Endothelial cell (in vitro differentiated cells): Measurements from ENCODE around the gene LIN7C. TPM values are rescaled to one million over a fixed set of nuclear protein-coding genes. Genes with fewer than 3 reads are reported as not detected.
"Not testable (repeated sequence)": the region's sequence is repeated elsewhere in the genome, so short reads cannot be mapped to it uniquely, and the experiment has no call there.

Source experiments
- DNase-seq: peaks from one replicate; pipeline ENCODE4 v3.0.0; 2021; ENCODE audit warnings: low spot score
- H3K27ac Mint-ChIP-seq: one replicate; pipeline ENCODE4 v1.8.0; 2021; ENCODE audit warnings: mixed read lengths, inconsistent platforms; ENCODE audit not compliant: unreplicated experiment
- H3K27me3 Mint-ChIP-seq: one replicate; pipeline ENCODE4 v1.8.0; 2021; ENCODE audit warnings: mild to moderate bottlenecking, moderate library complexity, mixed read lengths, inconsistent platforms; ENCODE audit not compliant: unreplicated experiment
- H3K36me3 Mint-ChIP-seq: one replicate; pipeline ENCODE4 v1.8.0; 2021; ENCODE audit warnings: mild to moderate bottlenecking, low read depth, mixed read lengths, inconsistent platforms; ENCODE audit not compliant: unreplicated experiment
- H3K4me1 Mint-ChIP-seq: one replicate; pipeline ENCODE4 v1.8.0; 2021; ENCODE audit warnings: mild to moderate bottlenecking, mixed read lengths, inconsistent platforms; ENCODE audit not compliant: unreplicated experiment
- H3K4me3 Mint-ChIP-seq: one replicate; pipeline ENCODE4 v1.8.0; 2021; ENCODE audit warnings: mild to moderate bottlenecking, mixed read lengths, inconsistent platforms; ENCODE audit not compliant: unreplicated experiment
- H3K9me3 Mint-ChIP-seq: one replicate; pipeline ENCODE4 v1.8.0; 2021; ENCODE audit warnings: mixed read lengths, inconsistent platforms; ENCODE audit not compliant: unreplicated experiment
- CTCF ChIP-seq: fragments of 200-600 bp; sonication (generic); IDR thresholded peaks from one replicate; pipeline ENCODE4 v1.5.0; 2021; ENCODE audit warnings: antibody characterized with exemption; ENCODE audit not compliant: unreplicated experiment
- total RNA-seq: library from RNA; stranded (reverse); fragmentation: NEBNext Ultra II Directional; extraction: Animal tissue kit (Norgen Biotek cat#: 25700); gene quantifications from one replicate; pipeline ENCODE4 v1.2.1, GENCODE V29; 2021; ENCODE audit not compliant: unreplicated experiment

LIN7C gene
- total RNA-seq, 1 donor from 2014 or later = 17.0 TPM

GRCh38 chr11:27453701-27454100 lies 52.9 kb downstream of the LIN7C start:
- Mint-ChIP-seq H3K4me3 (no peak overlapping the region), H3K36me3 (no peaks in the 10 kb centered on the region), H3K27ac (no peak overlapping the region), H3K4me1 (peaks cover 7% of the 10 kb centered on the region), H3K9me3 (no peaks in the 10 kb centered on the region), H3K27me3 (peaks cover 1% of the 10 kb centered on the region)
- TF ChIP-seq CTCF = no peak
- no peak for DNase-seq

GRCh38 chr11:27452147-27452546 lies 54.4 kb downstream of the LIN7C start:
- no peak for TF ChIP-seq CTCF
- peaks cover 7% of the 10 kb centered on the region for H3K4me1 Mint-ChIP-seq
- peaks cover 1% of the 10 kb centered on the region for H3K27me3 Mint-ChIP-seq
- H3K27ac Mint-ChIP-seq = no peak overlapping the region
- DNase-seq = no peak
- no peaks in the 10 kb centered on the region for H3K36me3 Mint-ChIP-seq
- no peaks in the 10 kb centered on the region for H3K9me3 Mint-ChIP-seq
- H3K4me3 Mint-ChIP-seq = no peak overlapping the region

- Mint-ChIP-seq H3K36me3 (no peaks in the 10 kb centered on the region), H3K9me3 (no peaks in the 10 kb centered on the region), H3K27me3 (peaks cover 1% of the 10 kb centered on the region), H3K4me1 (peaks cover 6% of the 10 kb centered on the region), H3K27ac (no peak overlapping the region), H3K4me3 (no peak overlapping the region)
- no peak for DNase-seq
- no peak for TF ChIP-seq CTCF
Observed at GRCh38 chr11:27451244-27451965, 55.2 kb downstream of the LIN7C start.

- DNase-seq, H3K27ac Mint-ChIP-seq, H3K27me3 Mint-ChIP-seq, H3K36me3 Mint-ChIP-seq, H3K4me1 Mint-ChIP-seq, H3K9me3 Mint-ChIP-seq, H3K4me3 Mint-ChIP-seq: not testable (repeated sequence)
Observed at GRCh38 chr11:27448184-27448540, 58.4 kb downstream of the LIN7C start.

GRCh38 chr11:27447288-27448183 lies 59.0 kb downstream of the LIN7C start:
- Mint-ChIP-seq H3K36me3 (no peaks in the 10 kb centered on the region), H3K27me3 (peaks cover 1% of the 10 kb centered on the region), H3K4me3 (no peak overlapping the region), H3K4me1 (peaks cover 4% of the 10 kb centered on the region), H3K27ac (no peak overlapping the region), H3K9me3 (no peaks in the 10 kb centered on the region)
- DNase-seq = no peak
- no peak for TF ChIP-seq CTCF
